Panc1 (cell line): Measurements from ENCODE around the gene EIF4ENIF1.

ENCODE experiments used
- CTCF ChIP-seq: fragments of 450-650 bp; IDR thresholded peaks from 2 replicates; pipeline ENCODE4 v1.5.1; 2017; ENCODE audit warnings: mild to moderate bottlenecking
- POLR2AphosphoS5 ChIP-seq: IDR thresholded peaks from 2 replicates; pipeline ENCODE4 v1.6.1; 2012; ENCODE audit warnings: mild to moderate bottlenecking, low read depth, low read length, moderate library complexity
- REST ChIP-seq, 2 experiments: IDR thresholded peaks; 2 replicates each; pipeline ENCODE4 v1.6.1; 2011 to 2012; ENCODE audit warnings: low read depth in 2 of 2, control low read depth in 1 of 2, low read length in 1 of 2, mild to moderate bottlenecking in 1 of 2, moderate library complexity in 1 of 2; ENCODE audit not compliant: insufficient read depth in 1 of 2

GRCh38 chr22:31440681-31441080, 49.0 kb downstream of the EIF4ENIF1 start:
- TF ChIP-seq CTCF (no peak), POLR2AphosphoS5 (no peak), REST (IDR thresholded peaks at IDR 0.05; ENCODE audit: insufficient read depth in 1 of 2, low read depth in 2 of 2, low read length in 1 of 2) (no peak)
